Epithelial cell of prostate (primary cell): ENCODE measurements around the gene HEXA.

Source experiments
- DNase-seq: peaks from one replicate; pipeline ENCODE4 v3.0.0-alpha.2; 2011; ENCODE audit warnings: low read depth, low spot score
- H3K27ac ChIP-seq: fragments of 450-650 bp; 2 replicates; pipeline ENCODE4 v1.5.1; 2017; ENCODE audit warnings: mild to moderate bottlenecking

HEXA gene

DNA sequence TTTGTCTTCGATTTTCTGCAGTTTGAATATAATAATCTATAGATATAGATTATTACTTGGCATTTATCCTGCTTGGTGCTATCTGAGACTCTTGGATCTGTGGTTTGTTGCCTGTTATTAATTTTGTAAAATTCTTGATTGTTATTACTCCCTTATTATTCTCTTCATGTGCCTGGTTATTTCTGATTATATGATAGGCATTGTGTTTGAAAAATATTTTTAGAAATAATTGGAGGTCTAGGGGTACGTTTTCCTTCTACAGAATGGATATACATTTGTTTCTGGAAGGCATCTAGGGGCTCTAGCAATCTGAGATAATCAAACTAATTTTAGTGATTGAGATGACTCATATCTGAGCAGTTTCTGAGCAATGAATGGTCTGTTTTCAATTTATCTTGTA, 41.0 kb downstream of the HEXA start:
- no peak overlapping the region for H3K27ac ChIP-seq
- DNase-seq: no peak

DNA sequence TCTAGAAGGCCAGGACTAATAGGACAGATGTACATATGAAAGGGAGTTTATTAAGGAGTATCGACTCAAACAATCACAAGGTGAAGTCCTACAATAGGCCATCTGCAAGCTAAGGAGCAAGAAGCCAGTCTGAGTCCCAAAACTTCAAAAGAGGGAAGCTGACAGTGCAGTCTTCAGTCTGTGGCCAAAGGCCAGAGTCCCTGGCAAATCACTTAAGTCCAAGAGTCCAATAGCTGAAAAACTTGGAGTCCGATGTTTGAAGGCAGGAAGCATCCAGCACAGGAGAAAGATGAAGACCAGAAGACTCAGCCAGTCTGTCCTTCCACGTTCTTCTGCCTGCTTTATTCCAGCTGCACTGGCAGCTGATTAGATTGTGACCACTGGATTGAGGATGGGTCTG, 44.8 kb downstream of the HEXA start:
- H3K27ac ChIP-seq: no peak overlapping the region

DNA sequence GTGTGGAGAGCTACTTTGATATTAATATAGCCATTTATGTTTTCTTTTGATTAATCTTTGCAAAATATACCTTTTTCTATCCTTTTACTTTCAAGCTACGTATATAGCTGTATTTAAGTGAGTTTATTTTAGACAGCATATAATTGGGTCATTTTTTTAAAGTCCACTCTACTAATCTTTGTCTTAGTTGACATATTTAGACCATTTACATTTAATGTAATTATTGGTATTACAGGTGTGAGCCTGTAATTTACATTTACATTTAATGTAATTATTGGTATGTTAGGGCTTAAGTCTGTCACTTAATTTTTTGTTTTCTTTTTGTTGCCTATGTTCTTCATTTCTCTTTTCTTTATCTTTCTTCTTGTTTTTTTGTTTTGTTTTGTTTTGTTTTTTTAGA, 52.1 kb downstream of the HEXA start:
- no peak overlapping the region for H3K27ac ChIP-seq
- no peak for DNase-seq

More for the DNA sequence above, 44.8 kb downstream of the HEXA start:
- DNase-seq: no peak

DNA sequence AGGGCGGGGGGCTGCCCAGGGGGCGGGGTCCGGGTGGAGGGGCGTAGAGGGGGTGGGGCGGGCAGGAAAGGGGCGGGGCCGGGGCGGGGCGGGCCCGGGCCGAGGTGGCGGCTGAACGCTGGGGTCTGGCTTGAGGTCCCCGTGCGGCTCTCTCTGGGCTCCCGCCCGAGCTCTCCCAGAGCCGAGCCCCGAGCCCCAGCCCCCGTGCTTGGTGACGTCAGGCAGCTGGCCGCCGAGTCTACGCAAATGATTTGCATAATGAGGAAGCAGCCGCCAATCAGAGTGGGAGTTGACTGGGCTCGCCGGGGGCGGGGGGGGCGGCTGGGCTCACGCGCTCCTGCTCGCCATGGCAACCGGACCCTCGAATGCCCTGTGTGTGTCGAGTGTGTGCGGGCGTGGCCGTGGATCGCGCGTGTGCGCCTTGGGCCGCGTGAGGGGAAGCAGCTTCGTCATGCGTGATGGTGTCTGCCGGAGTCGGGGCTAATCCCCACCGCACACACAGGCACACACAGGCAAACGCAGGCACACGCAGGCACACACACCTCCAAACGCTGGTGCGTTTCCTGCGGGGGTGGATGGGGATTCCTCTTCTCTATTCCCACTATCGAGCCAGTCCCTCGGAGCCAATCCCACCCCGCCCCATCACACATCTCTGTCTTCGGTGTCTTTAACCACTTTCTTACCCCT, 55.7 kb downstream of the HEXA start, which contains the start of gene CELF6:
Gene CELF6 (minus strand): TSS at position 173 of the 687 bp plus-strand sequence. CDS start 283 bp downstream, outside the sequence.
- no peak within 1 kb of the TSS for H3K27ac ChIP-seq
- no peak for DNase-seq

DNA sequence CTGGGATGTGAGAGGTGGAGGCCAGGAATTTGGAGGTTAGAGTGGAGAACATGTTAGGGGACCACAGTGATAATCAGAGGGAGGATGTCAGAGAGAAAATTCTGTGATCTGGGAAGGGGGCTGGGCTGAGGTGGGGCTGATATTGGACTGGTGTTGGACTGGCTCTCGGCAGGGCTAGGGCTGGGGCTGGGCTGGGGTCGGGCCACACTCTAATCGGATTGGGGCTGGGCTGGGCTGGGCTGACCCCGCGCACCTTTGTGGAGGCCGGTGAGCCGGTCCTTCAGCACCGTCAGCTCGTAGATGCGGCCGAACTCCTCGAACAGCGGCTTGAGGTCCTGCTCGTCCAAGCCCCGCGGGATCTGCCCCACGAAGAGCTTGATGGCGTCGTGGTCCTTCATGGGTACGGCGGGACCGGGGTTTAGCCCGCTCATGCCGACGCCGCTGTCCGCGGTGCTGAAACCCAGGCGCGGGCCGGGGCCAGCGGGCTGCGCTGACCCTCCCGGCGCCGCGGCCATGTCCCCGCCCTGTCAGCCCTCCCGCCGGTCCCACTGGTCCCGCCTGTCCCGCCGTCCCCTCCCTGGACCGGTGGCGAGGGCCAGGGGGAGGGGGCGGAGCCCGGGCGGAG, 56.3 kb downstream of the HEXA start:
- DNase-seq: no peak
- no peak overlapping the region for H3K27ac ChIP-seq

DNA sequence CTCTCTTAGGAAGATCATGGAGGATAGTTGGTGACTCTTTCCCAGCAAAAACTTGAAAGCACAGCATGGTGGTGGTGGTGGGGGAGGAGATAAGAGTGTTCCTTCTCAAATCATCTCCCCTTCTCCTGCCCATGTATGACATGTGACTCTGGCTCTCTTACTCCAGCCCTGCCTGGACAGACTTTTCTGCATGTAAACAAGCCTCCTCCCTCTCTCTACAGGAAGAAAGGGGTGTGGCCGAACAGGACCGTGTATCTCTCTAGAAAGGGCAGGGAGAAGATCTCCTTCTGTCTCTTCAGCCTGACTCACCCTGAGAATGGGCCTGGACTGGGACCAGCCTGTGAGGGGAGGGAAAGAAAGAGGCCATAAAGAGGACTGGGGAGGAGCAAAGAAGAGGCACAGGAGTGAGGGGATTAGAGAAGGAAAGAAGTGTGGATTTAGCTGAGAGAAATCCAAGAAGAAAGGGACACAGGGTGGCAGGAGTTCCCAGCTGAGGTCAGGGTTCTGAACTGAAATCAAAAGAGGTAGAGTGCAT, 57.3 kb downstream of the HEXA start:
- no peak overlapping the region for H3K27ac ChIP-seq
- no peak for DNase-seq

DNA sequence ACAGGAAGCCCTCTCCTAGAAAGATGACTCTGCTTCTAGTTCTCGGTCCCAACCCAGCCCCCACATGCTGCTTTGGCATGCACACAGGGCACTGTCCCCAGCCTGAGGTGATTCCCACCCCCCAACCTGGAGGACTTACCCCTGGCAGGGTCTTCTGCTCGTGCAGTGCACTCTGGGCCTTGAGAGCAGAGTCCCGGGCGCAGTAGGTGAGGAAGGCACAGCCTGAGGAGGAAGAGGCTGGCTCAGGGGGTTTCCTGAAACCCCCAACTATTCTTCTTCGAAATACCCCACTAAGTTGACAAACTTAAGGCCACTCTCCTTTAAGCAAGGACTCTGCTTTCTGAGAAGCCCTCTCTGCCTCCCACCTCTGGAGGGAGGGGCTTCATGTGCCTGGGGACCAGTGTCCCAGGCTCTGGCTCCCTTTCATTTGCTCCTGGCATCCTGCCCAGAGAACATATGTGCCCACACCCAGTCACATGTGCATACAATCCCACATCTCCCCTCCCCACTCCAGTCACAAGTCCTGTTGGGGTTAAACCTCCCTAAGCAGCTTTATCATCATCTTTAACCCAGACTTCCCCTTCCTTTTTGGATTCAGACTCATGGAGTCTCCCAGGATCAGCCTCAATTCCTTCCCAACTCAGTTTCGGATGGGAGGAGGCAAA, 60.0 kb downstream of the HEXA start:
- no peak overlapping the region for H3K27ac ChIP-seq
- DNase-seq: no peak

DNA sequence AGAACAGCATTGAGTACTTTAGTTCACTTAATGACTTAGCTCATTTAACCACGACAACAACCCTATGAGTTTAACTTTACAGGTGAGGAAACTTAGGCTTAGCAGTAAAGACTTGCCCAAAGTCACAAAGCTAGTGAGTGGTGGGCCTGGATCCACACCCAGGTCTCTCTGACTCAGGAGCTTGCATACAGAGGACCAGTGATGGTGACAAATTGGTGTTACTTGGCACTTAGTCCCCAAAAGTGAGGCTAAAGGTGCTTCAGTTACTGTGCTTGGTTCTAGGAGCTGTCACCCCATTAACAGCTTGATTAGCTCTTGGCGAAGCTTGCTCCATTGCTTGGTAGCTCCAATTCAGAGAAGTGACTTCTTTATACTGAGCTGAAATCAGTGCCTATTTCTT, 61.9 kb downstream of the HEXA start:
- no peak for DNase-seq
- no peak overlapping the region for H3K27ac ChIP-seq

DNA sequence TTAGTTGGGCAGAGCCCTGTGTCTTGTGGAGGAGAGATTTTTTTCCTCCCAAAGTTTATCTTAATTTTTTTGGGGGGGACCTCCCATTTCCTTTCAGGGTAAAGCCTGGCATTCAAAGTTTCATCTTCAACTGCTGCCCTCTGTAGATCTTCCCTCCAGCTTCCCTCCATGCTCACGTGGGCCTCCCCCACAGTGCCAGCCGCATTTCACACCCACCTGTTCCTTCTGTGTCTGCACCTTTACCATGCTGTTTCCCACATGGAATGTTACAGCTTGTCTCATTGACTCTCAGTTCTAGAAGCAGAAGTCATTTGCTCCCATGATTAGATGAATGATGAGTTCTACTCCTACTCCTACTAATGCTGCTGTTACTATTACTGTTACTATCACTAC, 62.4 kb downstream of the HEXA start:
- no peak for DNase-seq
- no peak overlapping the region for H3K27ac ChIP-seq

DNA sequence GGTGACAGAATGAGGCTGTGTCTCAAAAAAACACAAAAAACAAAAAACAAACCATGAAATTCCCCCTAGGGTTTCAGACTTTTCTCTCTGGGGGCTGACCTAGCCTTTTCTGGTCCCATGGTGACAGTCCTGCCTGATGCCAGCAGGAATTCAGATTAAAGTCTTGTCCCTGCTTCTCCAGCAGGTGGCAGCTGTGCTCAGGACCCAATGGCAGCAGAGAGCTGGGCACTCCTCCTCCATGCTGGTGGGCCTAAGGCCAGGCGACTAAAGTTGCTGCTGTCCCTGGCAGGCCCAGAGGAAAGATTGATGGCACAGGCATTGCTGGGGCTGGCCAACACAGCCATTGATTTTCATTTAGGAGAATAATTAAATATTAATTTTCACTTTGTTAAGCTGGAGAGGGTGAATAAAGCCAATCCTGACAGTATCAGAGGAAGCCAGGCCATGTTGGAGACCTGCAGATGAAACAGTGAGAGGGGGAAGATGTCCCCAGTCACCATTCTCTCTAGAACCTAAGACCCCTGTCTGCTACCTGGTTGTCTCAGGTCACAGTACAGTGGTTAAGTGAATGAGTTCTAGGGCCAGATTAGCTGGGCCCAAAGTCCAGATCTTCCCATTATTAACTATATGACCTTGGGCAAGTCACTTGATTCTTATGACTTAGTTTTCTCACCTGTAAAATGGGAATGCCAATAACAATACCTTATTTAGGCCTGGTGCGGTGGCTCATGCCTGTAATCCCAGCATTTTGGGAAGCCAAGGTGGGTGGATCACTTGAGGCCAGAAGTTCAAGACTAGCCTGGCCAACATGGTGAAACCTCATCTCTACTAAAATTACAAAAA, 63.0 kb downstream of the HEXA start:
- DNase-seq: no peak
- no peak overlapping the region for H3K27ac ChIP-seq

DNA sequence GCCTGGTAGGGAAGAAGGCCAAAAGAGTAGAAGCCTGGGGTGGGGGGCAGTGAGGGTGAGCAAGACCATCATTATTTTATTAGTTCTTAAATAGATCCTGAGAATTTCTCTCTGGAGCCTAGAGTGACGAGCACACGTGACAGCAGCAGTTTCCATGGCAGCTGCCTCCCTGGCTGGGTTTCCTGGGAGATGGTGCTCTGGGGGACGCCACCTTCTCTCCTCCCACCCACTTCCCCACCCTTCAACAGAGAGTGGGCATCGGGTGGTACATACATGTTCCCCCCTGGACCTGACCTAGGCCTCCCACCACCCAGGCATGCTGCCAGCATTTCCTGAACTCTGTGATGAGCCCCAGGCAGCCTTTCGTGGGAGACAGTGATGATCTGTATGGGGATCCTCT, 68.8 kb downstream of the HEXA start:
- no peak for DNase-seq
- no peak overlapping the region for H3K27ac ChIP-seq

DNA sequence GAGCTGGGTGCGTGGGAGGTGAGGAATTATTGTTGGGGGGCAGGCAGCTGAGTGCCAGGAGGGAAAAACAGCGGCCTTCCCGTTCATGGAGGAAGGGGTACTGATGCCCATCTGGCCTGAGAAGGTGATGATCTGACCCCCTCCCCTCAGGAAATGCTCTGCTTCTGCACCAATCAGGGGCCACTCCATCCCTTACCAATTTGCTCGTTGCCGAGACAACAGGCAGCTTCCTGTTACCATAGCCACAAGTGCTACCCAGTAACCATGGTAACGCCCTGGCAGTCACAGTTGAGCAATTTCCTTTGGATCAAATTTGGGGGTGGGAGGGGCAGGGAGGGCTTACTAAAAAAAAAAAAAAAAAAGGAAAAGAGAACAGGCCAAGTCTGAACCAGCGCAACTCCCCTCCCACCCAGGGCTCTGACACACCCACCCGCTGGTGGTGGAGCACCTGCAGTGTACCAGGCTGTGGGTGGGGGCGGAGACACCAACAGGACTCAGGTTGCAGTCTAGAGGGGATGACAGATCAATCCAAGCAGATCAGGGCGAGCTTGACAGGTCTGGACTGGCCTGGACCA, 69.5 kb downstream of the HEXA start:
- DNase-seq: no peak

DNA sequence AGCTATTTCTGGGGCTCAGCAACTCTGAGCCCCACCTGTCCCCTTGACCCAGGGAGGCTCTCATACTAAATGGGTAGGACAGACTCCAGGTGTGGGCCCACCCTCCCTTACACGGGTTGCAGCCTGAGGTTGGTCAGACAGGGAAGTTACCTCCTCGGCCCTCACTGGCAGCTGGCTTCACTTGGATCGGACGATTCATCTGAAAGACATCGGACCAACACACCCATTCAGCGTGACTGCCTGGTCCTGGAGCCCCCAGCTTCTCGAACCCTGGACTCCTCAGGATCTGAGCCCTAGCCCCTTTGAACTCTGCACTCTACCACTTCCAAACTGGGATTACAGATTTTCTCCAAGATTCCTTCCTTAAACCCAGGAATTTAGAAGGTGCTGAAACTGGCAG, 71.2 kb downstream of the HEXA start:
- no peak overlapping the region for H3K27ac ChIP-seq
- no peak for DNase-seq

More for the DNA sequence above, 69.5 kb downstream of the HEXA start:
- no peak overlapping the region for H3K27ac ChIP-seq

DNA sequence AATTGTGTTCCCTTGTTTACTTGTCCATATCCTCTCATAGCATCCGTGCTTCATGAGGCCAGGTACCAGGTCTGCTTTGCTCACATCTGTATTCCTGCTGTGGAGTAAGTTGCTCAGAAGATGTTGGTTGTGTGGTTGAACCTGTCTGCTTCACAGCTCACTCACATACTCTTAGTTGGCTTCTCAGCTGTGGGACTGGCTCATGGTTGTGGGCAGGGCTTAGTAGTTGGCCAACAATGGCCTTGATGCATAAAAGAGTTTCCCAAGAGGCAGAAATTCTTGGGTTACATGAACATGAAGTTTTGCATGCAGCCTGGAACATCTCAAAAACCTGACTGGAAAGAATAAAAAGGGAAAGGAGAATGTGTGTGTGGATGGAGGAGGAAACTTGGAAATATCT, 72.9 kb downstream of the HEXA start:
- DNase-seq: no peak
- H3K27ac ChIP-seq: no peak overlapping the region
